Mesothelial cell of epicardium (in vitro differentiated cells): ENCODE results near the gene ARSG. TPM values are rescaled to one million over a fixed set of nuclear protein-coding genes. Genes with fewer than 3 reads are reported as not detected.
A peak's percentile ranks its signal among the peaks of the same experiment; 100 is the strongest.

ENCODE experiments used
- DNase-seq, 2 experiments: peaks; one replicate each; pipeline ENCODE4 v3.0.0; 2021; ENCODE audit warnings: low spot score in 2 of 2; ENCODE audit not compliant: unreplicated experiment in 2 of 2
- H3K27ac Mint-ChIP-seq: 2 replicates; pipeline ENCODE4 v1.8.0; 2021; ENCODE audit warnings: mixed read lengths
- H3K27me3 Mint-ChIP-seq: 2 replicates; pipeline ENCODE4 v1.8.0; 2021; ENCODE audit warnings: low read depth, mixed read lengths
- H3K36me3 Mint-ChIP-seq: 2 replicates; pipeline ENCODE4 v1.8.0; 2021; ENCODE audit warnings: mixed read lengths
- H3K4me1 Mint-ChIP-seq: 2 replicates; pipeline ENCODE4 v1.8.0; 2021; ENCODE audit warnings: mixed read lengths
- H3K4me3 Mint-ChIP-seq: 2 replicates; pipeline ENCODE4 v1.8.0; 2021; ENCODE audit warnings: mild to moderate bottlenecking, moderate library complexity, mixed read lengths
- H3K9me3 Mint-ChIP-seq: 2 replicates; pipeline ENCODE4 v1.8.0; 2021; ENCODE audit warnings: mixed read lengths
- total RNA-seq: library from RNA; stranded (reverse); gene quantifications from 3 replicates; pipeline ENCODE4 v1.2.1, GENCODE V29; 2021
- TF ChIP-seq, protein P1 (sequence below): fragments of 200-600 bp; sonication (generic); IDR thresholded peaks from one replicate; pipeline ENCODE4 v1.5.0; 2021; ENCODE audit warnings: antibody characterized with exemption; ENCODE audit not compliant: unreplicated experiment

The ARSG gene
- total RNA-seq, 1 donor from 2014 or later = 7.8 TPM

DNA sequence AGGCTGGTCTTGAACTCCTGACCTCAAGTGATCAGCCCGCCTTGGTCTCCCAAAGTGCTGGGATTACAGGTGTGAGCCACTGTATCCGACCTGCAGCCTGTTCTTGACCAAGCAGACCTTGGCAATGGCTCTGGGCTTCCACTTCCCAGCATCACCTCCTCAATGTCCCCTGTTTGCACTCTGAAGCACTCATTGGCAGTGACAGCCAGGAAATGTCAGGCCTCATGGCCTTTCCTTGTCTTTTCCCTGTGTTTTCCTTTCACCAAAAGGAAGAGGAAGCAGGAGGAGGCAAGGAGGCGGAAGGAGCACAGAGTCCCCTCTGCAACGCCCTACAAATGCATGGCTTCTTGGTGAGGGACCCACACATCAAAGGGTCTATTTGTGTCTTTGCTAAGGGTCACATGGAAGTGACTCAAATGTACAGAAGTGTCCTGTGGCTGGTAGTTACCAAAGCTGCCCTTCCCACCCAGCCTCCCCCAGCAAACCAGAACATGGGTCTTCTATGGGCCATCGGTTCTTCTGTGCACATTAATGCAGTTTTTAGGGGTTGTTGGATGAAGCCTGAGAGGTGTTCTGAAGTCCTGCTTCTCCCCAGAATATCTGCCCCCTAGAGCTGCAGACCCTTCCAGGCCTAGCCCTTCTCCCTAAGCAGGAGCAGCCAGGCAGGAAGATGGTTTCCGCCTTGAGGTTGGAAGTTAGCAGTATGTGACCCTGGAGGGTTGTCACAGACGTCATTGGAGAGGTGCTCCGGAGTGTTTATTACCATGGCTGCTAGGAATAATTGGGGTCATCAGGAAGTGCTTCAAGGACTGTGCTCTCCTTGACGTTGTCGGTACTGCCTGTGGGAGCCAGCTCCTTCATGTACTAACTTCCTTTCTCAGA is 105.2 kb downstream of the ARSG start:
- Mint-ChIP-seq H3K36me3 (peaks cover 6% of the 10 kb centered on the region), H3K4me3 (no peak overlapping the region), H3K4me1 (peaks cover 6% of the 10 kb centered on the region), H3K27me3 (no peaks in the 10 kb centered on the region), H3K27ac (no peak overlapping the region), H3K9me3 (peaks cover 3% of the 10 kb centered on the region)
- TF ChIP-seq, protein P1, sequence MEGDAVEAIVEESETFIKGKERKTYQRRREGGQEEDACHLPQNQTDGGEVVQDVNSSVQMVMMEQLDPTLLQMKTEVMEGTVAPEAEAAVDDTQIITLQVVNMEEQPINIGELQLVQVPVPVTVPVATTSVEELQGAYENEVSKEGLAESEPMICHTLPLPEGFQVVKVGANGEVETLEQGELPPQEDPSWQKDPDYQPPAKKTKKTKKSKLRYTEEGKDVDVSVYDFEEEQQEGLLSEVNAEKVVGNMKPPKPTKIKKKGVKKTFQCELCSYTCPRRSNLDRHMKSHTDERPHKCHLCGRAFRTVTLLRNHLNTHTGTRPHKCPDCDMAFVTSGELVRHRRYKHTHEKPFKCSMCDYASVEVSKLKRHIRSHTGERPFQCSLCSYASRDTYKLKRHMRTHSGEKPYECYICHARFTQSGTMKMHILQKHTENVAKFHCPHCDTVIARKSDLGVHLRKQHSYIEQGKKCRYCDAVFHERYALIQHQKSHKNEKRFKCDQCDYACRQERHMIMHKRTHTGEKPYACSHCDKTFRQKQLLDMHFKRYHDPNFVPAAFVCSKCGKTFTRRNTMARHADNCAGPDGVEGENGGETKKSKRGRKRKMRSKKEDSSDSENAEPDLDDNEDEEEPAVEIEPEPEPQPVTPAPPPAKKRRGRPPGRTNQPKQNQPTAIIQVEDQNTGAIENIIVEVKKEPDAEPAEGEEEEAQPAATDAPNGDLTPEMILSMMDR = no peak
- no peak for DNase-seq

- Mint-ChIP-seq H3K9me3 (peaks cover 3% of the 10 kb centered on the region), H3K4me1 (peaks cover 6% of the 10 kb centered on the region), H3K27ac (no peak overlapping the region), H3K4me3 (no peak overlapping the region), H3K36me3 (peaks cover 6% of the 10 kb centered on the region), H3K27me3 (no peaks in the 10 kb centered on the region)
- TF ChIP-seq, protein P1 = no peak
- no peak for DNase-seq
These were observed 105.8 kb downstream of the ARSG start for GRCh38 chr17:68397108-68397536.

DNA sequence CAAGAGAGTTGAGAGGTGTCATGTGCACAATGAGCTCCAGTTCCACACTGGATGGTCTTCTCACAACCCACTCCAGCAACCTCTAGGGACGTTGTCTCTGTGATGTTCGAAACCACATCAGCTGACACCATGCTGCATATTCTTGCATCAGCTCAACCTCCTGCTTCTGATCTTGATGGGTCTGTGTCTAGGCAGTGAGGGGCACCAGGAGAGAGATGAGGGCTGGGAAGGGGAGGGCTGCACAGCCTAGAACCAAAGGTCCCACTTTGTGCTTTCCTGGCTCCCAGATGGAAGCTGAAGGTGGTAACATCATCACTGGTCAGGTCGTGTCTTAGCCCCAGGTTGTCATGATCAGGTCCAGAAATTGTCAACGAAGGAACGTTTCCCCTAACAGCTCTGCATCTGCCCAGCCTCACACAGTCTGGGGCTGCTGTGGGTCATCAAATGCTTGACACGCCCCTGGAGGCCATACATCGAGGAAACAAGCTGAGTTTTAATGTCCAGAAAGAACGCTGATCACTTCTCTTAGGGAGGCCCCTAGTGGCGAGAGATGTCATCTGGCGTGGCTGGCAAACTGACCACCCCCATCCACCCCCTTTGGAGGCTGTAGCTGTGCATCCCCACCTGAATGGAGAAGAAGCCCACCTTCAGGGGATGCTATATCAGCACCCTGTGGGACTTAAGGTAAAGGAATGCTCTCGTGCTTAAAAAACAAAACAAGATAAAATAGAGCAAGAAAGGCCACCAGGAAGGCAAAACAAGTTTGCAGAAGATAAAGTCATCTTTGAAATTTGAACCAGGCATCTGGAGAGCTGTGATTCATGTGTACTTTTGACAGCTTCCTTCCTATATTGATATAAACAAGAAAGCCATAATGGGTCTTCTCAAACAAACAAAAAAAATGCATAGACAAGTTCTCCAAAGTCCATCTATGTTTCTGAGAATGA is 107.7 kb downstream of the ARSG start:
- DNase-seq = no peak
- TF ChIP-seq, protein P1 = peak; percentile 46

GRCh38 chr17:68399638-68400403 is 108.5 kb downstream of the ARSG start:
- Mint-ChIP-seq H3K36me3 (peaks cover 9% of the 10 kb centered on the region), H3K4me1 (peaks cover 6% of the 10 kb centered on the region), H3K4me3 (no peak overlapping the region), H3K27me3 (no peaks in the 10 kb centered on the region), H3K27ac (peak overlapping the region; percentile 61), H3K9me3 (peaks cover 7% of the 10 kb centered on the region)
- no peak for DNase-seq
- TF ChIP-seq, protein P1 = no peak

More for the DNA sequence above, 107.7 kb downstream of the ARSG start:
- H3K4me1 Mint-ChIP-seq = peaks cover 6% of the 10 kb centered on the region
- no peaks in the 10 kb centered on the region for H3K27me3 Mint-ChIP-seq
- no peak overlapping the region for H3K4me3 Mint-ChIP-seq
- H3K27ac Mint-ChIP-seq = peak overlapping the region; percentile 41
- H3K36me3 Mint-ChIP-seq = peaks cover 6% of the 10 kb centered on the region
- peaks cover 3% of the 10 kb centered on the region for H3K9me3 Mint-ChIP-seq

DNA sequence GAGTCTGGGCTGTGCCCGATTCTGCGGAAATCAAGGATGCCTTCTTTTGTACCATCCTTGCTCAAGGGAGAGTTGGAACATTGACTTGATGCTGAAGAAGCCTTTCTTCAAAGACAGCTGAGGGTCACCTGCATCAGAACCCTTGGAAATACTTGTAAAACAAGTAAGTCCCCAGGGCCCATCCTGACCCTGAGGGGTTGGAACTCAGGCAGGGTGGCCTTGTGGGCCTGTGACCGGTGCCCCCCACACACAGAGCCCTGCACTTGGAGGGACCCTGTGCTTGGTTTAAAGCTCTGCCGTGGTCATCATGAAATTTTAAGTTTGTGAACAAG is 109.1 kb downstream of the ARSG start:
- peak overlapping the region; percentile 61 for H3K27ac Mint-ChIP-seq
- H3K4me1 Mint-ChIP-seq = peaks cover 6% of the 10 kb centered on the region
- peaks cover 13% of the 10 kb centered on the region for H3K9me3 Mint-ChIP-seq
- no peak for DNase-seq
- no peaks in the 10 kb centered on the region for H3K27me3 Mint-ChIP-seq
- H3K4me3 Mint-ChIP-seq = no peak overlapping the region
- peaks cover 6% of the 10 kb centered on the region for H3K36me3 Mint-ChIP-seq
- TF ChIP-seq, protein P1 = no peak
